Measurements from ENCODE around the gene PTPRG.
A peak's percentile ranks its signal among the peaks of the same experiment; 100 is the strongest.

PTPRG gene

GRCh38 chr3:62332017-62332416 lies 770.6 kb downstream of the PTPRG start:
- no peak for FAIRE-seq

- peak; percentile 92 for FAIRE-seq
Observed at GRCh38 chr3:62332835-62333244, 771.5 kb downstream of the PTPRG start.

GRCh38 chr3:62335196-62335595 lies 773.8 kb downstream of the PTPRG start:
- FAIRE-seq: no peak

GRCh38 chr3:62343755-62344154 lies 782.4 kb downstream of the PTPRG start:
- FAIRE-seq: no peak

Data from islet of Langerhans (tissue), 1 donor.